ENCODE results near the gene AADACL3. TPM values are rescaled to one million over a fixed set of nuclear protein-coding genes. Genes with fewer than 3 reads are reported as not detected.

AADACL3 gene
- total and polyA plus RNA-seq, 9 of the 15 experiments (the other 6 are each of a cell fraction or from before 2014, with no cell fraction given), result not detected

GRCh38 chr1:12774801-12775345 is 59.0 kb downstream of the AADACL3 start (continued):
- TF ChIP-seq TCFL5 (CRISPR knock-in tag; conservative IDR thresholded peaks at IDR 0.05), result no peak
- no peak for TF ChIP-seq SOX6 (IDR thresholded peaks at IDR 0.05)
- no peak for TF ChIP-seq ZFP91 (CRISPR knock-in tag; IDR thresholded peaks at IDR 0.05)
- no peak for TF ChIP-seq NFE2 (IDR thresholded peaks at IDR 0.05; ENCODE audit: low read depth)

- no peak for DNase-seq (ENCODE audit: extremely low read depth in 1 of 4, low spot score in 3 of 4)
- Histone ChIP-seq H4K20me1 (replicated peaks; ENCODE audit: control insufficient read depth, insufficient read depth, low read length) (no peaks in the 10 kb centered on the region), H3K4me1 (replicated peaks in 1 of 2; ENCODE audit: control insufficient read depth in 2 of 2, insufficient read depth in 2 of 2, low read length in 2 of 2) (no peaks in the 10 kb centered on the region), H3K9me3 (replicated peaks; ENCODE audit: control insufficient read depth, insufficient read depth, low read depth, low read length) (no peaks in the 10 kb centered on the region), H3K27ac (ENCODE audit: extremely low read depth, low read depth, low read length) (no peak overlapping the region), H3K9ac (ENCODE audit: insufficient read depth in 1 of 2, low read depth in 2 of 2, low read length in 2 of 2) (no peak overlapping the region), H3K4me2 (ENCODE audit: insufficient read depth, low read length) (no peak overlapping the region), H3K27me3 (ENCODE audit: control insufficient read depth in 2 of 2, insufficient read depth in 2 of 2, low read length in 2 of 2) (peaks cover 21 to 61% of the 10 kb centered on the region in 2 experiments; a peak in 4 of 5 replicates), H3K36me3 (ENCODE audit: control insufficient read depth, insufficient read depth, low read length) (no peaks in the 10 kb centered on the region), H3K9me1 (ENCODE audit: control insufficient read depth, insufficient read depth, low read length) (no peaks in the 10 kb centered on the region), H2AFZ (ENCODE audit: low read depth, low read length) (no peak overlapping the region), H3K4me3 (no peak overlapping the region), H3K79me2 (ENCODE audit: control insufficient read depth, insufficient read depth, low read length) (no peaks in the 10 kb centered on the region)
- no peak for ATAC-seq
- in situ Hi-C loops (cut with MboI), result loop anchor here (10.0 kb wide), 1 partner anchor 461 kb away; no protein-coding TSS in a partner anchor
- BruUV-seq (replicated peaks), result no TSS peak
- FAIRE-seq, result no peak
- CTCF ChIA-PET (ENCODE audit: low intra/inter-chr PET ratio), result no interaction called here
- intact Hi-C loops (cut with micrococcal nuclease), result loop anchor here (10.0 kb wide), 3 partner anchors 111 to 651 kb away; no protein-coding TSS in a partner anchor
- no peak for TF ChIP-seq ZC3H8 (IDR thresholded peaks at IDR 0.05)
- no peak for TF ChIP-seq ZNF668 (CRISPR knock-in tag; IDR thresholded peaks at IDR 0.05)
- no peak for TF ChIP-seq ARID4B (CRISPR knock-in tag; IDR thresholded peaks at IDR 0.05)
- TF ChIP-seq POLR2B (IDR thresholded peaks at IDR 0.05; ENCODE audit: low read depth, partially characterized antibody), result no peak
- POLR2A ChIA-PET, result interaction anchor here (0.7 to 1.0 kb wide), 2 partner anchors 87 to 666 kb away, joined by 3 read pairs; no protein-coding TSS in a partner anchor
- under 1% methylated on average over 8 of the region's 8 CpGs for WGBS (ENCODE audit: insufficient coverage, low coverage, missing lambda C conversion rate)
Measured at GRCh38 chr1:12775443-12775842, 59.5 kb downstream of the AADACL3 start.
